HepG2 (cell line): ENCODE measurements around the gene BICRAL. TPM values are rescaled to one million over a fixed set of nuclear protein-coding genes. Genes with fewer than 3 reads are reported as not detected.

Experiments
- CBX2 ChIP-seq, 2 experiments: fragments of 200-600 bp in 1 of 2; sonication (generic); formaldehyde crosslinking in 1 of 2; IDR thresholded peaks; 2 replicates each; pipeline versions ENCODE4 v1.7.0 to v1.8.1; 2018 to 2022; ENCODE audit warnings: low read depth in 2 of 2, low read length in 1 of 2, mild to moderate bottlenecking in 1 of 2, missing genetic modification reagents in 1 of 2
- GABPB1 ChIP-seq: IDR thresholded peaks from 2 replicates; pipeline ENCODE4 v1.6.1; 2016; ENCODE audit warnings: mild to moderate bottlenecking, missing genetic modification reagents, moderate library complexity, missing compliant biosample characterization
- GMEB2 ChIP-seq: IDR thresholded peaks from 2 replicates; pipeline ENCODE4 v1.6.1; 2016; ENCODE audit warnings: missing biosample characterization, missing genetic modification reagents, low read depth
- GTF2F1 ChIP-seq: fragments of 150-350 bp; IDR thresholded peaks from 2 replicates; pipeline ENCODE4 v1.6.1; 2014; ENCODE audit warnings: low read length
- MEF2D ChIP-seq: sonication (generic); formaldehyde crosslinking; IDR thresholded peaks from 2 replicates; pipeline ENCODE4 v1.5.1; 2020; ENCODE audit warnings: mild to moderate bottlenecking, missing genetic modification reagents
- MLLT10 ChIP-seq: sonication (generic); formaldehyde crosslinking; IDR thresholded peaks from 2 replicates; pipeline ENCODE4 v1.4.0; 2020; ENCODE audit warnings: missing genetic modification reagents
- NPAS2 ChIP-seq: sonication (generic); formaldehyde crosslinking; IDR thresholded peaks from 2 replicates; pipeline ENCODE4 v1.8.0; 2022; ENCODE audit warnings: mild to moderate bottlenecking, missing genetic modification reagents, borderline replicate concordance
- NR1H2 ChIP-seq: sonication (generic); formaldehyde crosslinking; IDR thresholded peaks from 2 replicates; pipeline ENCODE4 v1.8.1; 2022; ENCODE audit warnings: low read depth, missing genetic modification reagents, borderline replicate concordance
- PLRG1 ChIP-seq: fragments of 450-650 bp; conservative IDR thresholded peaks from 2 replicates; pipeline ENCODE4 v1.6.1; 2016
- RBM22 ChIP-seq: fragments of 200-400 bp; formaldehyde crosslinking; optimal IDR thresholded peaks from 2 replicates; pipeline ENCODE3; 2017; ENCODE audit warnings: mild to moderate bottlenecking, low read length, moderate library complexity
- RFXAP ChIP-seq: sonication (generic); formaldehyde crosslinking; IDR thresholded peaks from 2 replicates; pipeline ENCODE4 v1.4.0; 2020; ENCODE audit warnings: missing genetic modification reagents, borderline replicate concordance
- ZNF12 ChIP-seq: sonication (generic); formaldehyde crosslinking; IDR thresholded peaks from 2 replicates; pipeline ENCODE4 v1.5.0; 2020; ENCODE audit warnings: missing genetic modification reagents
- ZNF44 ChIP-seq: sonication (generic); formaldehyde crosslinking; IDR thresholded peaks from 2 replicates; pipeline ENCODE4 v1.5.1; 2020; ENCODE audit warnings: mild to moderate bottlenecking, missing genetic modification reagents
- ZNF546 ChIP-seq: sonication (generic); formaldehyde crosslinking; conservative IDR thresholded peaks from 2 replicates; pipeline ENCODE4 v1.8.1; 2023; ENCODE audit warnings: mild to moderate bottlenecking, missing genetic modification reagents
- ZNF674 ChIP-seq: sonication (generic); formaldehyde crosslinking; IDR thresholded peaks from 2 replicates; pipeline ENCODE4 v1.5.0; 2020; ENCODE audit warnings: low read depth, mild to moderate bottlenecking, missing genetic modification reagents
- ZNF777 ChIP-seq: sonication (generic); formaldehyde crosslinking; IDR thresholded peaks from 2 replicates; pipeline ENCODE4 v1.4.0; 2020; ENCODE audit warnings: missing genetic modification reagents
- ZNF790 ChIP-seq: sonication (generic); formaldehyde crosslinking; IDR thresholded peaks from 2 replicates; pipeline ENCODE4 v1.8.0; 2022; ENCODE audit warnings: missing genetic modification reagents, mild to moderate bottlenecking, borderline replicate concordance
- ZNF878 ChIP-seq: sonication (generic); formaldehyde crosslinking; IDR thresholded peaks from 2 replicates; pipeline ENCODE4 v1.8.1; 2023; ENCODE audit warnings: mild to moderate bottlenecking, missing genetic modification reagents, moderate library complexity
- ZSCAN22 ChIP-seq: sonication (generic); formaldehyde crosslinking; IDR thresholded peaks from 2 replicates; pipeline ENCODE4 v1.4.0; 2020; ENCODE audit warnings: mild to moderate bottlenecking, missing genetic modification reagents
- polyA plus RNA-seq, 8 experiments: library from polyadenylated mRNA; depleted of rRNA in 3 of 8; stranded (reverse) in 7 of 8; unstranded in 1 of 8; fragments of >200 nt; fragmentation: Illumina TruSeq in 4 of 8; extraction: Trizol in 4 of 8; gene quantifications; 2 replicates each; pipeline versions ENCODE4 v1.2.1 to v1.2.3, GENCODE V29; 2011 to 2016; ENCODE audit warnings: low read depth in 4 of 8, missing spikeins in 1 of 8, mixed read lengths in 1 of 8; ENCODE audit not compliant: insufficient read depth in 1 of 8
- total RNA-seq, 5 experiments: library from RNA; depleted of rRNA; stranded (reverse); fragments of >200 nt; fragmentation: Illumina TruSeq; extraction: Trizol; gene quantifications; 2 replicates each; pipeline ENCODE4 v1.2.3, GENCODE V29; 2016; ENCODE audit warnings: low read depth in 1 of 5
- TF ChIP-seq, protein P1 (sequence below): sonication (generic); formaldehyde crosslinking; IDR thresholded peaks from 2 replicates; pipeline ENCODE4 v1.4.0; 2020; ENCODE audit warnings: mild to moderate bottlenecking, low read depth, missing genetic modification reagents
- TF ChIP-seq, protein P2 (sequence below): IDR thresholded peaks from 2 replicates; pipeline ENCODE4 v1.6.1; 2016; ENCODE audit warnings: low read depth, borderline replicate concordance
- TF ChIP-seq, protein P3 (sequence below): sonication (generic); formaldehyde crosslinking; conservative IDR thresholded peaks from 2 replicates; pipeline ENCODE4 v1.4.0; 2020; ENCODE audit warnings: missing genetic modification reagents
- TF ChIP-seq, protein P4 (sequence below): sonication (generic); formaldehyde crosslinking; conservative IDR thresholded peaks from 2 replicates; pipeline ENCODE4 v1.5.0; 2020; ENCODE audit warnings: missing genetic modification reagents

The BICRAL gene
- total and polyA plus RNA-seq, 2 of the 13 experiments (the other 11 are each of a cell fraction or from before 2014, with no cell fraction given) = 5.0 to 13.5 TPM

GRCh38 chr6:42879372-42880239, 97.8 kb downstream of the BICRAL start, which contains the start of gene RPL7L1 (continued):
- TF ChIP-seq, protein P1, sequence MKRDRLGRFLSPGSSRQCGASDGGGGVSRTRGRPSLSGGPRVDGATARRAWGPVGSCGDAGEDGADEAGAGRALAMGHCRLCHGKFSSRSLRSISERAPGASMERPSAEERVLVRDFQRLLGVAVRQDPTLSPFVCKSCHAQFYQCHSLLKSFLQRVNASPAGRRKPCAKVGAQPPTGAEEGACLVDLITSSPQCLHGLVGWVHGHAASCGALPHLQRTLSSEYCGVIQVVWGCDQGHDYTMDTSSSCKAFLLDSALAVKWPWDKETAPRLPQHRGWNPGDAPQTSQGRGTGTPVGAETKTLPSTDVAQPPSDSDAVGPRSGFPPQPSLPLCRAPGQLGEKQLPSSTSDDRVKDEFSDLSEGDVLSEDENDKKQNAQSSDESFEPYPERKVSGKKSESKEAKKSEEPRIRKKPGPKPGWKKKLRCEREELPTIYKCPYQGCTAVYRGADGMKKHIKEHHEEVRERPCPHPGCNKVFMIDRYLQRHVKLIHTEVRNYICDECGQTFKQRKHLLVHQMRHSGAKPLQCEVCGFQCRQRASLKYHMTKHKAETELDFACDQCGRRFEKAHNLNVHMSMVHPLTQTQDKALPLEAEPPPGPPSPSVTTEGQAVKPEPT = no peak
- peak; percentile 87 for TF ChIP-seq ZNF777 (CRISPR knock-in tag)
- peak; percentile 11; the same call in 1 of the 2 replicates for TF ChIP-seq ZNF674 (CRISPR knock-in tag)
- peak; percentile 92 for TF ChIP-seq ZNF44 (CRISPR knock-in tag)
- TF ChIP-seq GTF2F1 = peak; percentile 69; the same call in 1 of the 2 replicates
- peak; percentile 98 for TF ChIP-seq GABPB1 (CRISPR knock-in tag)
- TF ChIP-seq, protein P2, sequence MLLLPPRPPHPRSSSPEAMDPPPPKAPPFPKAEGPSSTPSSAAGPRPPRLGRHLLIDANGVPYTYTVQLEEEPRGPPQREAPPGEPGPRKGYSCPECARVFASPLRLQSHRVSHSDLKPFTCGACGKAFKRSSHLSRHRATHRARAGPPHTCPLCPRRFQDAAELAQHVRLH (CRISPR knock-in tag) = peak; percentile 75
- TF ChIP-seq NPAS2 (CRISPR knock-in tag) = no peak
- peak; percentile 78 for TF ChIP-seq ZNF878 (CRISPR knock-in tag)
- no peak for TF ChIP-seq CBX2 (IDR thresholded peaks at IDR 0.05; ENCODE audit: low read depth, low read length)
- no peak for TF ChIP-seq CBX2 (CRISPR knock-in tag; IDR thresholded peaks at IDR 0.05; ENCODE audit: low read depth)
- TF ChIP-seq GMEB2 (CRISPR knock-in tag) = peak; percentile 79
- peak; percentile 91 for TF ChIP-seq RFXAP (CRISPR knock-in tag)
- TF ChIP-seq, protein P3, sequence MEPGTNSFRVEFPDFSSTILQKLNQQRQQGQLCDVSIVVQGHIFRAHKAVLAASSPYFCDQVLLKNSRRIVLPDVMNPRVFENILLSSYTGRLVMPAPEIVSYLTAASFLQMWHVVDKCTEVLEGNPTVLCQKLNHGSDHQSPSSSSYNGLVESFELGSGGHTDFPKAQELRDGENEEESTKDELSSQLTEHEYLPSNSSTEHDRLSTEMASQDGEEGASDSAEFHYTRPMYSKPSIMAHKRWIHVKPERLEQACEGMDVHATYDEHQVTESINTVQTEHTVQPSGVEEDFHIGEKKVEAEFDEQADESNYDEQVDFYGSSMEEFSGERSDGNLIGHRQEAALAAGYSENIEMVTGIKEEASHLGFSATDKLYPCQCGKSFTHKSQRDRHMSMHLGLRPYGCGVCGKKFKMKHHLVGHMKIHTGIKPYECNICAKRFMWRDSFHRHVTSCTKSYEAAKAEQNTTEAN (CRISPR knock-in tag) = peak; percentile 82
- peak; percentile 88 for TF ChIP-seq MEF2D (CRISPR knock-in tag)
- no peak; the same call in 1 of the 2 replicates for TF ChIP-seq ZNF790 (CRISPR knock-in tag)
- peak; percentile 22 for TF ChIP-seq RBM22
- TF ChIP-seq ZSCAN22 (CRISPR knock-in tag) = peak; percentile 70
- TF ChIP-seq NR1H2 (CRISPR knock-in tag) = no peak
- TF ChIP-seq MLLT10 (CRISPR knock-in tag) = no peak
- TF ChIP-seq ZNF546 (CRISPR knock-in tag) = peak; percentile 60; the same call in 1 of the 2 replicates
- TF ChIP-seq, protein P4, sequence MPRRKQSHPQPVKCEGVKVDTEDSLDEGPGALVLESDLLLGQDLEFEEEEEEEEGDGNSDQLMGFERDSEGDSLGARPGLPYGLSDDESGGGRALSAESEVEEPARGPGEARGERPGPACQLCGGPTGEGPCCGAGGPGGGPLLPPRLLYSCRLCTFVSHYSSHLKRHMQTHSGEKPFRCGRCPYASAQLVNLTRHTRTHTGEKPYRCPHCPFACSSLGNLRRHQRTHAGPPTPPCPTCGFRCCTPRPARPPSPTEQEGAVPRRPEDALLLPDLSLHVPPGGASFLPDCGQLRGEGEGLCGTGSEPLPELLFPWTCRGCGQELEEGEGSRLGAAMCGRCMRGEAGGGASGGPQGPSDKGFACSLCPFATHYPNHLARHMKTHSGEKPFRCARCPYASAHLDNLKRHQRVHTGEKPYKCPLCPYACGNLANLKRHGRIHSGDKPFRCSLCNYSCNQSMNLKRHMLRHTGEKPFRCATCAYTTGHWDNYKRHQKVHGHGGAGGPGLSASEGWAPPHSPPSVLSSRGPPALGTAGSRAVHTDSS (CRISPR knock-in tag) = no peak
- peak; percentile 64; the same call in 1 of the 2 replicates for TF ChIP-seq ZNF12 (CRISPR knock-in tag)
- TF ChIP-seq PLRG1 = no peak
